NB4 (cell line): Measurements from ENCODE around the gene MRPL47.

Experiments used
- DNase-seq: peaks from one replicate; pipeline ENCODE4 v3.0.0; 2010; ENCODE audit warnings: low read depth
- H3K4me3 ChIP-seq: one replicate; pipeline ENCODE4 v1.5.1; 2011; ENCODE audit warnings: mild to moderate bottlenecking, low read depth, low read length, moderate library complexity
- CTCF ChIP-seq: IDR thresholded peaks from one replicate; pipeline ENCODE4 v1.5.1; 2012; ENCODE audit warnings: low read depth, low read length
- MAX ChIP-seq: IDR thresholded peaks from 2 replicates; pipeline ENCODE4 v1.6.1; 2011; ENCODE audit warnings: low read depth, low read length
- MYC ChIP-seq: IDR thresholded peaks from 2 replicates; pipeline ENCODE4 v1.6.1; 2011; ENCODE audit warnings: low read depth, low read length
- POLR2A ChIP-seq: IDR thresholded peaks from 2 replicates; pipeline ENCODE4 v1.6.1; 2011; ENCODE audit warnings: mild to moderate bottlenecking; ENCODE audit not compliant: insufficient read length; ENCODE audit errors: extremely low read depth

Gene MRPL47

GRCh38 chr3:179551349-179552105 lies 52.9 kb downstream of the MRPL47 start:
- H3K4me3 ChIP-seq = no peak overlapping the region
- DNase-seq = no peak
- TF ChIP-seq CTCF (no peak), MYC (no peak)

- no peak for DNase-seq
- TF ChIP-seq CTCF (no peak), MAX (no peak), MYC (no peak), POLR2A (no peak)
- H3K4me3 ChIP-seq = no peak overlapping the region
Observed at GRCh38 chr3:179546814-179547241, 57.6 kb downstream of the MRPL47 start.

GRCh38 chr3:179544981-179545645 lies 59.3 kb downstream of the MRPL47 start:
- no peak for DNase-seq
- TF ChIP-seq CTCF (no peak), MAX (no peak), POLR2A (no peak), MYC (no peak)
- H3K4me3 ChIP-seq = no peak overlapping the region

- TF ChIP-seq POLR2A (no peak), MAX (no peak), CTCF (no peak), MYC (no peak)
- no peak for DNase-seq
Observed at GRCh38 chr3:179542375-179542774, 62.1 kb downstream of the MRPL47 start.

GRCh38 chr3:179541596-179541995 lies 62.8 kb downstream of the MRPL47 start:
- DNase-seq = no peak
- TF ChIP-seq CTCF (no peak), POLR2A (no peak), MYC (no peak), MAX (no peak)
- no peak overlapping the region for H3K4me3 ChIP-seq

More at GRCh38 chr3:179542375-179542774, 62.1 kb downstream of the MRPL47 start:
- H3K4me3 ChIP-seq = no peak overlapping the region
